T-helper 2 cell treated with Interferon-gamma antibody and Interleukin-4, amounts not matched to agents 100 ng/mL and 5 ng/mL, for 36 hours (primary cell): ENCODE results near the gene SFMBT1. TPM values are rescaled to one million over a fixed set of nuclear protein-coding genes. Genes with fewer than 3 reads are reported as not detected.

Experiments
- intact Hi-C: fragments of 100-400 bp; cut with micrococcal nuclease; formaldehyde crosslinking; loops from one replicate; pipeline ENCODE4 v1.15.1; 2023
- total RNA-seq: library from RNA; stranded (reverse); gene quantifications from 2 replicates; pipeline ENCODE4 v1.2.3, GENCODE V29; 2022

SFMBT1 gene
- total RNA-seq, 1 donor from 2014 or later = 26.5 TPM

DNA sequence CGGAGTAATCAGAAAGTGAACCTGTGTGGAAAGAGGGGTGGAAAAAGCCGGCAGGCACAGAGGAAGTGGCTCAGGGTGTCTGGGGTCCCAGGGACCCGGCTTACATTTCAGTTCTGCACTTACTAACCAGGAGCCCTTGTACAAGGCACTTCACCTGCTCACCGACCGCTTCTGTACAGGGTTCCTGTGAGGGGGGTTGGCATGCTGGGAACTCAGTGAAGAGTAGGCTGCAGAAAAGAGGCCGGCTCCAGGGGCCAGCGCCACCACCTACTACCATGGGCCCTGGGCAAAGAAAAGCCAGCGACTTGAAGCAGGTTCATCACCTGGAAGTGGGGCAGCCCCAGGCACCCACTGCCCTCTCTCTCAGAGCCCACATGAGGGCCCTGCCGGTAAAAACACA is 154.7 kb downstream of the SFMBT1 start:
- intact Hi-C loops = no loop called here

DNA sequence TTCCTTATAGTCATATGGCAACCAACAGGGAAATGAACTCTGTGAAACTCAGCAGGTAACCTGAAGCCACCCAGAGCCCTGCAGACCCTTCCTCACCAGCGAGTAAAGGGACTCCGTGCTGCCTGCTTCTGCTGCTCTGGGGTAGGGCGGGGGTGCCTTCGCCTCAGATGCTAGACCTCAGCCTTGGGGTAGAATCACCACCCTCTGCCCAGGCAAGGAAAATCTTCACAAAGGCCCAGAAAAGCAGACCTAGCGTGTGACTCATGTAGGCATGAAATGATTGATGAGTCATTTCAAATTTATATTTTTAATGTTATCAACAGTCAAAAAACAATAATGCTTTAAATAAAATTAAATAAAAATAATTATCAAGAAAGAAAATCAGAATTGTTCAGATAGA is 155.1 kb downstream of the SFMBT1 start:
- intact Hi-C loops = no loop called here

DNA sequence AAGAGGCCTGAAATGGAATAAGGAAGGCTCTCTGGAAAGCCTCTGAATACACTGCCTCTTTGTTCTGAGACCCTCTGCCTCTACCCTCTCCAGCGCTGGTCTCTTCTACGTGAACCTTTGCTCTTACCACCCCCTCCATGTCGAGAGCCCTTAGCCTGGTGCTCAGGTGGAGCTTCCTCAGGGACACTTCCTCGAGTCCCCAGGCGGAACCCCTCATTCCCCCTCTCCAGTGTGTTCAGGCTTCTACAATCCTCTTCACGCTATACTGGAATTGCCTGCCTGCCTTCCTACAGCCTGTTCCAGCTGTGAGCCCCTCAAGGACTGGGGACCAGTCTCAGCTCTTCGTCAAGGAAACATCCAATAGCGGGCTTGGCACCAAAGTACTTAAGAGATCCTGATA is 156.0 kb downstream of the SFMBT1 start:
- intact Hi-C loops = no loop called here

DNA sequence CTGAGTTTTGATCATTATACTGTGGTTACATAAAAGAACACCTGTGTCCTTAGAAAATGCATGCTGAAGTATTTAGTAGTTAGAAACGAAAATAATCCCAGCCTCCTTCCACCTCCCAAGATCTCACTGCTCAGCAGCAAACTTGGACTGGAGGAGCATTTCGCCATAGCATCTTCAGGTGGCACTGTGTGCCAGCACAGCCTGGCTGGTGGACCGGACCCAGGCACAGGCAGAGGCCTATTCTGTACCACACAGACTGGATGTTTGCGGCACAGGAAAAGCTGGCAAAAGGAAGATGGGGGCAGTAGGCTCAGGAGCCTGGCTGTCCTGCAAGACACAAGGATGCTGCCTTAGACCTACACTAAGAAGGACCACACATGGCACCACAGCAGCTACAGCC is 158.7 kb downstream of the SFMBT1 start:
- intact Hi-C loops = no loop called here

- intact Hi-C loops = no loop called here
Measured at GRCh38 chr3:52886049-52886730, 159.7 kb downstream of the SFMBT1 start.

DNA sequence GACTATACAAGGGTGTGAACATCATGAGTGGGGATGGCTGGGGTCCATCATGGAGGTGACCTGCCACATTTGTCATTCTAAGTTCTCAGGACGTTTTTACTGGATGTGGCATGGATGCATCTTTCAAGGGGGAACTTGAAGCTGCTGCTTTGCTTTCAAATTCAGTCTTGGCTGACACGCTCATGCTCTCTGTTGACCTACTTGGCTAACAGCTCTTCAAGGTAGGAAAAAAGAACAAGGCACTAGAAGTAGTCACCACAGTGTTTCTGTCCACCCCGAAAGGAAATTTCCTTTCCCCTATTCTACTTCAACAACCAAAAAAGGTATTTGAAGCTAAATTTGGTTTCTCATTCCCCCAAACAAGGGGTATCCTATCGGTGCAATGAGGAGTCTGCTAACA is 163.5 kb downstream of the SFMBT1 start:
- intact Hi-C loops = no loop called here

- intact Hi-C loops = no loop called here
Measured at GRCh38 chr3:52881871-52882270, 164.0 kb downstream of the SFMBT1 start.

GRCh38 chr3:52880474-52880873 is 165.4 kb downstream of the SFMBT1 start:
- intact Hi-C loops = no loop called here

DNA sequence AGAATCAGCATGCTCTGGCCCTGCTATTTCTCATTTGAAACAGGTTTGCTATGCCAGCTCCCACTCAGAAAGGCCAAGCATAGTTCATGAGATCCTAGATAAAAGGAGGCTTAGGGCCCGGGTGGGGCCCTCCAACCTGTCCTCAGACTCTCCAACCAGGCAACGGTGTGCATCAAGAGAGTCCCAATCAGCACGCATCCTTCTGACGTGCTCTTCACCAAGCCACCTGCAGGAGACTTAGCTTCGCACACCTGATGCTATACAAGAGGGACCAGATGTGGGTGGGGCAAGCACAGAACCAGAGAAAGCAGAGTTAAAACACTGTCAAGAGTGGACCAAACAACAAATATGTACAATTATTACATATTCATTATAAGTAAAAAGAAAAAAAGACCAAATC is 165.8 kb downstream of the SFMBT1 start:
- intact Hi-C loops = no loop called here

DNA sequence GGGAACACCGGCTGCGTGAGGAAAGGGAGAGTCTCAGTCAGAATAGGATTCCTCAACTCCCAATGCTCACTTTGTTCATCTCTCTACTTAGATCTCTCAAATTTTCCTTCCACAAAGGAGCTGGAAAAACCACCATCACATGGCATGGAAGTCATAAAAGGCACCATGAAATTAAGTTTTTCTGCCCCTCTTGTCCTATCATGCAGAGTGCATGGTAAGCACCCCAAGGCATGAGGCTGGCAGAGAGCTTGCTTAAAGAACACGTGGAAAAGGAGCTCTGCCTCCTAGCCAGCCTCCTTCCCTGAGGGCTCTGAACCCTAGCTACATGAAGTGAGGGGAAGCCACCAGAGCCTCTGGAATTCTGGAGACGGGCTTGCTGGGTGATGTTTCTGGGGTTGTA is 166.3 kb downstream of the SFMBT1 start:
- intact Hi-C loops = no loop called here

GRCh38 chr3:52879090-52879489 is 166.8 kb downstream of the SFMBT1 start:
- intact Hi-C loops = no loop called here

GRCh38 chr3:52877085-52877484 is 168.8 kb downstream of the SFMBT1 start:
- intact Hi-C loops = no loop called here

GRCh38 chr3:52874864-52875587 is 170.8 kb downstream of the SFMBT1 start:
- intact Hi-C loops = no loop called here

GRCh38 chr3:52874160-52874701 is 171.6 kb downstream of the SFMBT1 start:
- intact Hi-C loops = no loop called here

DNA sequence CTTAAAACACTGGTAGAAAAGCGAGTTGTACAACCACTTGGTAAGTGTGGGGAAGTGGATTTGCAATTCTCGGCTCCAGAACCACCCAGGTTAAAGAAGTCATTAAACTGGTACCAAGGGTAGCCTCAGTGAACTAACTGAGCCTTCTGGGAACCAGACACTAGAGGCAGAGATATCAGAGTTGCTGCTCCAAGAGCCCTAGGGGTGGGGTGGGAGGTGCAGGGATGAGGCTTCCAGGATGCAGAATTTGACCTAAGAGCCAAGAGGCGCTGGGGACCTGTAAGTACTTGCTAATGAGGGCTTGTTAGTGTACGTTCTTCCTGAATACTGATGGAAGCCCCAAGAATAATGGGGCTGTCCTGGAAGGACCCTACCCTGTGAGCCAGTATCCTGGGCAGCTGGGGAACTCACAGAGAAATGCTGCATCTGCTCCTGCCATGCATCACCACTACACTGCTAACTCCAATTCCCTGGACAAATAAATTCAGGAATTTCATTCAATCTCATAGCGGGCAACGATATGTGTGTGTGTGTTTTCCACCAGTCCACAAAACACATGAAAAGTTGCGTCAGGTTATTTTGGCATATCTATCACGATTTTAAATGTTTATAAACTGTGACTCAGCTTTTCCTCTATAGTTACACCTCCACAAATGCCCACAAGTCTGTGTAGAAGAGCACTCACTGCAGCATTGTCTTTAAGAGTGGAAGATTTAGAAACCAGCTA is 172.3 kb downstream of the SFMBT1 start:
- intact Hi-C loops = no loop called here

- intact Hi-C loops = no loop called here
Measured at GRCh38 chr3:52872245-52872644, 173.6 kb downstream of the SFMBT1 start.

GRCh38 chr3:52871761-52872160 is 174.1 kb downstream of the SFMBT1 start:
- intact Hi-C loops = no loop called here

GRCh38 chr3:52870471-52870870 is 175.4 kb downstream of the SFMBT1 start:
- intact Hi-C loops = no loop called here

DNA sequence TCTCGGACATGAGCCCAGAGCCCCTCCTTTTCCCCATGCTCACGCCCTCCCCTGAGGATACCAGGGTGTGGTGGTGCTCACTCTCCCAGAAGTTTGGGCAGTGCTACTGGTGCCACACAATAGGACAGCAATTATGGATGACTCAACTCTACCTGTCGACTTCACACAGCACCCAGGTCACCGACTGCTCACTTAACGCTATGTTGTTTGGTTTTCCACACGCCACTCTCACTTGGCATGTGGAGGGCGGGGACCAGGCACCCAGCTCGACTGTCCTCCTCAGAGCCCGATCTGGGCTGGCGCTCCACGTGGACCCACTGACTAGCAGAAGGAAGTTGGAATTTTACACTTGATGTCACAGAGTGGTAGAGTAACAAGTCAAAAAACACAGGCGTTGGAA is 179.4 kb downstream of the SFMBT1 start:
- intact Hi-C loops = no loop called here

- intact Hi-C loops = no loop called here
Measured at GRCh38 chr3:52865994-52866393, 179.9 kb downstream of the SFMBT1 start.

- intact Hi-C loops = no loop called here
Measured at GRCh38 chr3:52860424-52860768, 185.5 kb downstream of the SFMBT1 start.

DNA sequence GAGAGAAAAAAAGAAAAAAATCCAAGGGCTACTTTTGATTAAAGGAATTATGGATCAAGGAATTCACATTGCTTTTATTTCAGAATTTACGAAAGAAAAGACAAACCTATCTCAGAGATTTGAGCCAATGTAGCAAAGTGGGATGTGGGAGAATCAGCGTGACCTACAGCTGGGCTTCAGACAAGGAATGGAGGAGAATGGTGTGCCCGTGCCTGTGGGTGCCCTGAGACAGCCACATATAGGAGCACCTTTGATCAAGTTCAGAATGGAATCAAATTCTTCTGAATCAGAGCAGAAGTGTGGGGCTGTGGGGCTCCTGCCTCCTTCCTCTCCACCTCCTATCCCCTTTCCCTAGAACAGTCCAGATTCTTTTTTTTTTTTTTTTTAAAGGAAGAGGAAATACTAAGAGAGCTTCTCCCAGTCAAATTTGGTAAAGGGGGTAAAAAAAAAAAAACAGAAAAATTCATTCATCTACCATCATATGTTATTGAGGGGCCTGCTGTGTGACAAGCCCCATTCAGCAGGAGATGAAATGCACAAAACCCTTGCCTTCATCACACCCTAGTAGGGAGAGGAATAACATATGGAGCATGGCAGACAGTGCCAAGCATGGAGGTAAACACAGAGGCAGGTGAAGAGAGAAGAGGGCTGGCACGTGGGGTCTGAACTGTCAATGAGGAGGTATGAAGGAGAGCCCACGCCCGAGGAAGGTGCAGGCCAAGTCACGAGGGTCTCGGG is 186.0 kb downstream of the SFMBT1 start:
- intact Hi-C loops = no loop called here
